Astrocyte of the spinal cord (primary cell): ENCODE measurements around the gene OPTN.
"Not testable (repeated sequence)": the region's sequence is repeated elsewhere in the genome, so short reads cannot be mapped to it uniquely, and the experiment has no call there.

Experiments used
- DNase-seq: peaks from one replicate; pipeline ENCODE4 v3.0.0; 2011; ENCODE audit warnings: low read depth, low spot score
- H3K4me3 ChIP-seq: 2 replicates; pipeline ENCODE4 v1.5.1; 2011; ENCODE audit warnings: low read depth, mild to moderate bottlenecking, low read length, moderate library complexity
- CTCF ChIP-seq: IDR thresholded peaks from 2 replicates; pipeline ENCODE4 v1.5.1; 2012; ENCODE audit warnings: low read depth, mild to moderate bottlenecking, low read length, inconsistent platforms
- in situ Hi-C: cut with HindIII; loops from 2 replicates; pipeline ENCODE4 v1.10.0; 2017; ENCODE audit warnings: low sequenced_read_pairs

Gene OPTN

GRCh38 chr10:13143766-13144165, 43.8 kb downstream of the OPTN start:
- H3K4me3 ChIP-seq = no peak overlapping the region
- DNase-seq = peak; percentile 15
- TF ChIP-seq CTCF = no peak
- in situ Hi-C loops = no loop called here

GRCh38 chr10:13144814-13145213, 44.9 kb downstream of the OPTN start:
- no peak for TF ChIP-seq CTCF
- DNase-seq = no peak
- in situ Hi-C loops = no loop called here
- H3K4me3 ChIP-seq = no peak overlapping the region

GRCh38 chr10:13146379-13146778, 46.4 kb downstream of the OPTN start:
- no peak for DNase-seq
- H3K4me3 ChIP-seq = no peak overlapping the region
- in situ Hi-C loops = no loop called here
- no peak for TF ChIP-seq CTCF

DNA sequence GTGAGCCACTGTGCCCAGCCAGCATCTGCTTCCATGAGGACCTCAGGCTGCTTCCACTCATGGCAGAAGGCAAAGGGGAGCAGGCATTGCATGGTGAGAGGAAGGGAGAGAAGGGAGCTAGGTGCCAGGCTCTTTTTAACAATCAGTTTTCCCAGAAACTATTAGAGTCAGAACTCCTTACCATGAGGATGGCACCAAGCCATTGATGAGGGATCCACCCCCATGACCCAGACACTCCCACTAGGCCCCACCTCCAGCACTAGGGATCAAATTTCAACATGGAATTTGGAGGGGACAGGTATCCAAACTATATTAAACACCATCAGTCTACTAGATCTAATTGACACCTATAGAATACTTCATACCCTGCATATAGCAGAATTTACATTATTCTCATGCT, 47.2 kb downstream of the OPTN start:
- DNase-seq = no peak
- H3K4me3 ChIP-seq = no peak overlapping the region
- no peak for TF ChIP-seq CTCF
- in situ Hi-C loops = no loop called here

- in situ Hi-C loops = no loop called here
- H3K4me3 ChIP-seq = no peak overlapping the region
- no peak for TF ChIP-seq CTCF
- DNase-seq = no peak
Measured at GRCh38 chr10:13152296-13152695, 52.3 kb downstream of the OPTN start.

GRCh38 chr10:13155860-13156259, 55.9 kb downstream of the OPTN start:
- DNase-seq, in situ Hi-C loops, H3K4me3 ChIP-seq: not testable (repeated sequence)

- no peak for DNase-seq
- no peak overlapping the region for H3K4me3 ChIP-seq
- no peak for TF ChIP-seq CTCF
- in situ Hi-C loops = no loop called here
Measured at GRCh38 chr10:13158401-13158800, 58.4 kb downstream of the OPTN start.
